ENCODE measurements around the gene SYT7.

GRCh38 chr11:61545341-61545740, 35.5 kb downstream of the SYT7 start:
- TF ChIP-seq CTCF (IDR thresholded peaks at IDR 0.05) (peak in 1 of 2 donors; percentile 8), POLR2A (IDR thresholded peaks at IDR 0.05) (no peak), POLR2AphosphoS5 (IDR thresholded peaks at IDR 0.05) (no peak)
